Hepatocyte (in vitro differentiated cells): ENCODE measurements around the gene ZNF830. TPM values are rescaled to one million over a fixed set of nuclear protein-coding genes. Genes with fewer than 3 reads are reported as not detected.

Experiments used
- DNase-seq: peaks from one replicate; pipeline ENCODE4 v3.0.0-alpha.2; 2016; ENCODE audit warnings: low spot score
- H2AFZ ChIP-seq: fragments of 200-600 bp; sonication (generic); 2 replicates; pipeline ENCODE4 v1.6.0; 2016; ENCODE audit warnings: antibody characterized with exemption, mild to moderate bottlenecking
- H3K27ac ChIP-seq: fragments of 200-600 bp; sonication (generic); 2 replicates; pipeline ENCODE4 v1.5.1; 2016; ENCODE audit warnings: mild to moderate bottlenecking
- H3K27me3 ChIP-seq: fragments of 200-600 bp; sonication (generic); 2 replicates; pipeline ENCODE4 v1.6.1; 2016
- H3K36me3 ChIP-seq: fragments of 200-600 bp; sonication (generic); replicated peaks from 2 replicates; pipeline ENCODE4 v1.5.1; 2016; ENCODE audit warnings: low read depth; ENCODE audit not compliant: insufficient read depth
- H3K4me1 ChIP-seq: fragments of 200-600 bp; sonication (generic); 2 replicates; pipeline ENCODE4 v1.5.1; 2016; ENCODE audit warnings: mild to moderate bottlenecking, moderate library complexity; ENCODE audit not compliant: insufficient read depth
- H3K4me2 ChIP-seq: fragments of 200-600 bp; sonication (generic); 2 replicates; pipeline ENCODE4 v1.6.0; 2016
- H3K4me3 ChIP-seq: fragments of 200-600 bp; sonication (generic); 2 replicates; pipeline ENCODE4 v1.5.1; 2016; ENCODE audit warnings: mild to moderate bottlenecking
- H3K79me2 ChIP-seq: fragments of 200-600 bp; sonication (generic); 2 replicates; pipeline ENCODE4 v1.6.0; 2017; ENCODE audit warnings: mild to moderate bottlenecking
- H3K9me2 ChIP-seq: fragments of 200-600 bp; sonication (generic); replicated peaks from 2 replicates; pipeline ENCODE4 v1.6.0; 2017; ENCODE audit warnings: mild to moderate bottlenecking; ENCODE audit not compliant: insufficient read depth
- H3K9me3 ChIP-seq: fragments of 200-600 bp; sonication (generic); 2 replicates; pipeline ENCODE4 v1.5.1; 2016; ENCODE audit warnings: low read depth, mild to moderate bottlenecking
- H4K20me1 ChIP-seq: fragments of 200-600 bp; sonication (generic); 2 replicates; pipeline ENCODE4 v1.6.0; 2016; ENCODE audit warnings: mild to moderate bottlenecking; ENCODE audit not compliant: insufficient read depth, poor library complexity, severe bottlenecking
- EZH2 ChIP-seq: fragments of 200-600 bp; sonication (generic); IDR thresholded peaks from 2 replicates; pipeline ENCODE4 v1.6.1; 2016; ENCODE audit warnings: antibody characterized with exemption, mild to moderate bottlenecking, borderline replicate concordance
- EZH2phosphoT487 ChIP-seq: fragments of 200-600 bp; sonication (generic); IDR thresholded peaks from one replicate; pipeline ENCODE4 v1.6.1; 2018; ENCODE audit warnings: antibody characterized with exemption, mild to moderate bottlenecking, low read depth, moderate library complexity; ENCODE audit not compliant: unreplicated experiment, severe bottlenecking
- WGBS: methylation state at CpG from one replicate; pipeline ENCODE4 v1.1.6; 2016; ENCODE audit warnings: low lambda C conversion rate; ENCODE audit errors: missing lambda C conversion rate; 5-methylcytosine and 5-hydroxymethylcytosine counted together
- polyA plus RNA-seq: library from polyadenylated mRNA; unstranded; fragments of >200 nt; fragmentation: Nextera tagmentation; extraction: Ambion mirVana; gene quantifications from 2 replicates; pipeline ENCODE4 v1.2.1, GENCODE V29; 2016
- total RNA-seq: library from RNA; depleted of rRNA; stranded (reverse); fragments of >200 nt; gene quantifications from 2 replicates; pipeline ENCODE4 v1.2.3, GENCODE V29; 2014
- TF ChIP-seq, protein P1 (sequence below): fragments of 200-600 bp; sonication (generic); IDR thresholded peaks from 2 replicates; pipeline ENCODE4 v1.5.1; 2016; ENCODE audit warnings: antibody characterized with exemption, mild to moderate bottlenecking; ENCODE audit not compliant: poor library complexity

Gene ZNF830
- total and polyA plus RNA-seq, 2 experiments from 2014 or later = 11.0 to 11.8 TPM

DNA sequence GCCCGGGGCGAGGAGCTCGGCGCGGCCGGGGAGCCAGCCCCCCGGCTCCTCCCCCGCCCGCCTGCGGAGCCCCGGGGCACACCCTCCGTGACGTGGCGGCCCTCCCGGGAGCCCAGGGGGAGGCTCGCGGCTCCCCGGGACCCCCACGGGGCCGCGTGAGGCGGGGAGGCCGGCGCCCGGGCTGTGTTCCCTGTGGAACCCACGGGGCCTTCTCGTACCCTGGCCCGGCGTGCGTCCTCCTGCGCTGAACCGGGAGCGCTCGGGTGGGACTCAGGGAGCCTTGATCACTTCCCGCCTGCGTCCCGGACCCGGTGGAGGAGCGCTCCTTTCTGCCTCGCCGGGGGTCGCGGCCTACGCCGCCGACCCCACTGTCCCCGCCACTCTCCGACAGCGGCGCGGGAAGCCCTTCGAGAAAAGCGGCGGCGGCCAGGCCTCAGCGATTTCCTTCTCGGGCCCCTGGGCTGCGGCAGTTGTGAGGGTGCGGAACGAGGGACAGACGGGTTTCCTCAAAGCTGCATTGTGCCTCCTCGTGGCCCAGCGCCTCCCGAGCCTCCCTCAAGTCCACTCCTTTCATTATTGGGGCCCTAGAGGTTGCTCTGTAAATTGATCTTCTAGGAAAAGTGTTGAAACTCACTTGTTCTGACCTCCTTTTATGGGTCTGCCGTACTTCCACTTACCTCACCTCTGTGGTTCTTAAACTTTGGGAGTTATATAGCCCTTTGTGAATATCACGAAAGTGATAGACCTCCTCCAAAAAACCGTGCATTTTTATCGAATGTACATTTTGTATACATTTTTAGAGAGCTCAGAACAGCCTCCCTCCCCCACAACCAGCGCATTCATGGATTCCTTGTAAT is 19.6 kb downstream of the ZNF830 start:
- under 1% methylated on average over 47 of the region's 69 CpGs for WGBS
- Histone ChIP-seq H3K27ac (peak overlapping the region; percentile 100), H3K4me2 (peak overlapping the region; percentile 87), H4K20me1 (no peaks in the 10 kb centered on the region), H3K4me1 (peaks cover 15% of the 10 kb centered on the region), H3K27me3 (no peaks in the 10 kb centered on the region), H3K79me2 (peaks cover 34% of the 10 kb centered on the region), H3K9me3 (no peaks in the 10 kb centered on the region), H2AFZ (peak overlapping the region; percentile 83), H3K36me3 (no peaks in the 10 kb centered on the region), H3K4me3 (peak overlapping the region; percentile 41), H3K9me2 (no peaks in the 10 kb centered on the region)
- TF ChIP-seq, protein P1, sequence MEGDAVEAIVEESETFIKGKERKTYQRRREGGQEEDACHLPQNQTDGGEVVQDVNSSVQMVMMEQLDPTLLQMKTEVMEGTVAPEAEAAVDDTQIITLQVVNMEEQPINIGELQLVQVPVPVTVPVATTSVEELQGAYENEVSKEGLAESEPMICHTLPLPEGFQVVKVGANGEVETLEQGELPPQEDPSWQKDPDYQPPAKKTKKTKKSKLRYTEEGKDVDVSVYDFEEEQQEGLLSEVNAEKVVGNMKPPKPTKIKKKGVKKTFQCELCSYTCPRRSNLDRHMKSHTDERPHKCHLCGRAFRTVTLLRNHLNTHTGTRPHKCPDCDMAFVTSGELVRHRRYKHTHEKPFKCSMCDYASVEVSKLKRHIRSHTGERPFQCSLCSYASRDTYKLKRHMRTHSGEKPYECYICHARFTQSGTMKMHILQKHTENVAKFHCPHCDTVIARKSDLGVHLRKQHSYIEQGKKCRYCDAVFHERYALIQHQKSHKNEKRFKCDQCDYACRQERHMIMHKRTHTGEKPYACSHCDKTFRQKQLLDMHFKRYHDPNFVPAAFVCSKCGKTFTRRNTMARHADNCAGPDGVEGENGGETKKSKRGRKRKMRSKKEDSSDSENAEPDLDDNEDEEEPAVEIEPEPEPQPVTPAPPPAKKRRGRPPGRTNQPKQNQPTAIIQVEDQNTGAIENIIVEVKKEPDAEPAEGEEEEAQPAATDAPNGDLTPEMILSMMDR = peak; percentile 37
- TF ChIP-seq EZH2phosphoT487 = no peak
- peak; percentile 87 for DNase-seq

GRCh38 chr17:34981538-34982241 is 20.4 kb downstream of the ZNF830 start:
- H3K4me3 ChIP-seq = peak overlapping the region; percentile 41
- no peaks in the 10 kb centered on the region for H3K9me3 ChIP-seq
- H4K20me1 ChIP-seq = no peaks in the 10 kb centered on the region
- H3K4me2 ChIP-seq = peak overlapping the region; percentile 87
- WGBS = 15% methylated on average over 8 of the region's 8 CpGs
- no peaks in the 10 kb centered on the region for H3K36me3 ChIP-seq
- TF ChIP-seq EZH2 (no peak), EZH2phosphoT487 (no peak)
- TF ChIP-seq, protein P1 = no peak
- peaks cover 15% of the 10 kb centered on the region for H3K4me1 ChIP-seq
- H3K79me2 ChIP-seq = peaks cover 34% of the 10 kb centered on the region
- H3K27ac ChIP-seq = peak overlapping the region; percentile 100
- H2AFZ ChIP-seq = peak overlapping the region; percentile 74
- H3K9me2 ChIP-seq = no peaks in the 10 kb centered on the region
- H3K27me3 ChIP-seq = no peaks in the 10 kb centered on the region
- peak; percentile 43 for DNase-seq

DNA sequence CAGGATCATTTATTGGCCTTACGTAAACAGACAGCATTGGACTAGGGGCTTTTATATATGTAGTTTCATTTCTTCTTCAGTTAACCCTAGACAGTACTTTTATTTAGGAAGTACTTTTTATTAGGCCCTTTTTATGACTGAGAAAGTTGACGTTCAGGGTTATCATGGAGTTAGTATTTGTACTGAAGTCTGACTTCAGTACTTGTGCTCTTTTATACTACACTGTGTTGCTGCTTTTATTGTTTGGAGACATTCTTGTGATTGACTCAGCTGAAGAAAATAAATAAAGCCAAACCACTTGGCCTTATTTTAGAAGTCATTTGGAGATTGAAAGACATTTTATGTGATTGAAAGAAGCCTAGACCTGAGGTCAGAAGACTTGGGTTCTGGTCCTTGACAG is 25.9 kb downstream of the ZNF830 start:
- no peaks in the 10 kb centered on the region for H3K27me3 ChIP-seq
- no peaks in the 10 kb centered on the region for H3K9me3 ChIP-seq
- H3K4me2 ChIP-seq = no peak overlapping the region
- peaks cover 29% of the 10 kb centered on the region for H3K79me2 ChIP-seq
- H3K9me2 ChIP-seq = no peaks in the 10 kb centered on the region
- DNase-seq = no peak
- peaks cover under 1% of the 10 kb centered on the region for H3K4me1 ChIP-seq
- no peak for TF ChIP-seq EZH2phosphoT487
- TF ChIP-seq, protein P1 = no peak
- TF ChIP-seq EZH2 = no peak
- H3K4me3 ChIP-seq = no peak overlapping the region
- WGBS = 72% methylated on average over 2 of the region's 2 CpGs
- no peaks in the 10 kb centered on the region for H4K20me1 ChIP-seq
- no peaks in the 10 kb centered on the region for H3K36me3 ChIP-seq
- no peak overlapping the region for H2AFZ ChIP-seq
- no peak overlapping the region for H3K27ac ChIP-seq
